ENCODE data around the gene PILRA. TPM values are rescaled to one million over a fixed set of nuclear protein-coding genes. Genes with fewer than 3 reads are reported as not detected.

The PILRA gene
- total and polyA plus RNA-seq, 2 donors (not counting 1 experiment from before 2014, with no cell fraction given) = 10.3 to 23.0 TPM

DNA sequence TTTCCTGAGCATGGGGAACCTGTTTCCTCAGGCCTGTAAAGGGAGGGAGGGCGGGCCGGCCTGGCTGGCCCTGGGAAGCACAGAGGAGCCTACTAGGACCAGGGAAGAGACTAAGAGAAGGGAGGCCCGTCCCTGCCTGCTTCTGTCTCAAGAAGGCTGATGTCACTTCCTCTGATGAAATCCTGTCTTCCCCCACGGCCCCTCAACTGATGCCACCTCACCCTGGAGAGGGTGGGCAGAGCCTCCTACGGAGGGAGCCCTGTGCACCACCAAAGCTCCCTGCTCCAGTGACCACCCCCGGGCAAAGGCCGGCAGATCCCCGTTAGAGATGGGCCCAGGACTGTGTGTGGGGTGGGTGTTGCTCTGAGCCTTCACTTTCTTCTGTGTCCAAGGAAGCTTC is 1.0 kb upstream of the PILRA start:
- POLR2A ChIA-PET = no interaction called here
- H3K4me3 ChIP-seq (ENCODE audit: control extremely low read depth in 1 of 5, extremely low read depth in 1 of 5, insufficient read depth in 1 of 5, low read depth in 2 of 5, low read length in 4 of 5) = no peak overlapping the region

DNA sequence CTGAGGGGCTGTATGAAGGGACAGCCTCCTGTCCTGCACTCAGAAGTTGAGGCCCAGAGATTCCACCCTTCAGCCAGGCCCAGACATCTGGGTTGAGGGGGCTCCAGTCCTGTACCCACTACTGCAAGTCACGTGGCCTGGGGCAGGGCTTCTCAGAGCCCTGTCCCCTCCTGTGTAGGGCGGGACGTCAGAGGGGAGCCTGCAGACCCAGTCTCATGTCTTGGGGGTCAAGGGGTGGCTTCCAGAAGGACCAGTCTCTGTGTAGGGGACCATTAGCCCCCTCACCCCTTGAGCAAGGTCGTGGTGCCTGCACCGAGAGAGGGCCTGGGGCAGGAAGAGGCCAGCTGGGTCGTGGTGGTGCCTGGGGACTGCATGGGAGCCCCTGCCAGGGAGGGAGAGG is 593 bp upstream of the PILRA start:
- ChIA-PET CTCF (interaction anchor here (1.5 to 5.7 kb wide), 2 partner anchors 34 to 239 kb away, joined by 3 to 49 read pairs; no protein-coding TSS in a partner anchor), POLR2A (no interaction called here)
- no peaks in the 10 kb centered on the region for H3K9me3 Mint-ChIP-seq (ENCODE audit: insufficient read depth)
- Histone ChIP-seq H3K27ac (ENCODE audit: low read length in 2 of 2) (peak overlapping the region in 1 of 2 donors; percentile 33), H3K79me2 (ENCODE audit: control insufficient read depth, insufficient read depth, low read length) (peaks cover 7% of the 10 kb centered on the region), H3K4me3 (ENCODE audit: control extremely low read depth in 1 of 5, extremely low read depth in 1 of 5, insufficient read depth in 1 of 5, low read depth in 2 of 5, low read length in 4 of 5) (no peak overlapping the region), H3K27me3 (replicated peaks in 1 of 4; ENCODE audit: control extremely low read depth in 1 of 4, control insufficient read depth in 3 of 4, insufficient read depth in 4 of 4, low read length in 3 of 4) (no peaks in the 10 kb centered on the region), H3K36me3 (replicated peaks in 1 of 2; ENCODE audit: control extremely low read depth in 1 of 2, control insufficient read depth in 1 of 2, extremely low read depth in 1 of 2, insufficient read depth in 2 of 2, low read length in 1 of 2) (no peaks in the 10 kb centered on the region), H3K9ac (ENCODE audit: low read length) (no peak overlapping the region), H3K4me1 (ENCODE audit: control insufficient read depth in 2 of 2, insufficient read depth in 2 of 2, low read length in 2 of 2) (peaks cover 47 to 68% of the 10 kb centered on the region in 2 donors), H2AFZ (ENCODE audit: insufficient read depth, low read depth, low read length, poor library complexity, severe bottlenecking) (peak overlapping the region; percentile 32), H4K20me1 (ENCODE audit: control insufficient read depth, insufficient read depth, low read length, poor library complexity, severe bottlenecking) (no peaks in the 10 kb centered on the region), H3K9me3 (ENCODE audit: control extremely low read depth in 1 of 3, control insufficient read depth in 2 of 3, insufficient read depth in 1 of 3, low read length in 2 of 3) (no peaks in the 10 kb centered on the region), H3K4me2 (replicated peaks; ENCODE audit: low read depth, low read length, poor library complexity, severe bottlenecking) (no peak overlapping the region)
- no peaks in the 10 kb centered on the region for H3K27me3 Mint-ChIP-seq
- H3K4me1 Mint-ChIP-seq = peaks cover 66% of the 10 kb centered on the region
- DNase-seq (peak; percentile 20), ATAC-seq (ENCODE audit: low read depth) (no peak)
- 83% methylated on average over 2 of the region's 6 CpGs for WGBS (ENCODE audit: insufficient coverage)
- H3K4me3 Mint-ChIP-seq = no peak overlapping the region
- intact Hi-C loops (cut with micrococcal nuclease) = no loop called here
- TF ChIP-seq EZH2 (IDR thresholded peaks at IDR 0.05; ENCODE audit: borderline replicate concordance, insufficient read depth, low read depth, low read length, poor library complexity, severe bottlenecking) (no peak), CTCF (IDR thresholded peaks at IDR 0.05) (no peak)
- peak overlapping the region; percentile 92 for H3K27ac Mint-ChIP-seq

More for the DNA sequence above, 1.0 kb upstream of the PILRA start:
- Mint-ChIP-seq H3K4me3 (no peak overlapping the region), H3K27me3 (no peaks in the 10 kb centered on the region), H3K9me3 (ENCODE audit: insufficient read depth) (no peaks in the 10 kb centered on the region), H3K27ac (peak overlapping the region; percentile 92), H3K4me1 (peaks cover 70% of the 10 kb centered on the region)
- H3K79me2 ChIP-seq (ENCODE audit: control insufficient read depth, insufficient read depth, low read length) = peaks cover 7% of the 10 kb centered on the region
- H3K27me3 ChIP-seq (replicated peaks in 1 of 4; ENCODE audit: control extremely low read depth in 1 of 4, control insufficient read depth in 3 of 4, insufficient read depth in 4 of 4, low read length in 3 of 4) = no peaks in the 10 kb centered on the region
- CTCF ChIA-PET = interaction anchor here (1.5 to 5.7 kb wide), 2 partner anchors 35 to 239 kb away, joined by 3 to 49 read pairs; no protein-coding TSS in a partner anchor
- DNase-seq = peak; percentile 28
- no peak for TF ChIP-seq CTCF (IDR thresholded peaks at IDR 0.05)
- TF ChIP-seq EZH2 (IDR thresholded peaks at IDR 0.05; ENCODE audit: borderline replicate concordance, insufficient read depth, low read depth, low read length, poor library complexity, severe bottlenecking) = no peak
- H3K27ac ChIP-seq (ENCODE audit: low read length in 2 of 2) = peak overlapping the region in 1 of 2 donors; percentile 33
- H3K9ac ChIP-seq (ENCODE audit: low read length) = no peak overlapping the region
- 48% methylated on average over 5 of the region's 8 CpGs for WGBS (ENCODE audit: insufficient coverage)
- no peak overlapping the region for H3K4me2 ChIP-seq (replicated peaks; ENCODE audit: low read depth, low read length, poor library complexity, severe bottlenecking)
- ATAC-seq (ENCODE audit: low read depth) = no peak
- no peaks in the 10 kb centered on the region for H3K36me3 ChIP-seq (replicated peaks in 1 of 2; ENCODE audit: control extremely low read depth in 1 of 2, control insufficient read depth in 1 of 2, extremely low read depth in 1 of 2, insufficient read depth in 2 of 2, low read length in 1 of 2)
- H4K20me1 ChIP-seq (ENCODE audit: control insufficient read depth, insufficient read depth, low read length, poor library complexity, severe bottlenecking) = no peaks in the 10 kb centered on the region
- no peaks in the 10 kb centered on the region for H3K9me3 ChIP-seq (ENCODE audit: control extremely low read depth in 1 of 3, control insufficient read depth in 2 of 3, insufficient read depth in 1 of 3, low read length in 2 of 3)
- peaks cover 52 to 73% of the 10 kb centered on the region in 2 donors for H3K4me1 ChIP-seq (ENCODE audit: control insufficient read depth in 2 of 2, insufficient read depth in 2 of 2, low read length in 2 of 2)
- peak overlapping the region; percentile 32 for H2AFZ ChIP-seq (ENCODE audit: insufficient read depth, low read depth, low read length, poor library complexity, severe bottlenecking)
- intact Hi-C loops (cut with micrococcal nuclease) = no loop called here

Data from B cell (primary cell).